Lower leg skin (tissue), 4 donors: Measurements from ENCODE around the gene ELOVL1. TPM values are rescaled to one million over a fixed set of nuclear protein-coding genes. Genes with fewer than 3 reads are reported as not detected.
"Not testable (repeated sequence)": the region's sequence is repeated elsewhere in the genome, so short reads cannot be mapped to it uniquely, and the experiment has no call there.

Experiments
- DNase-seq, 2 donors: peaks; one replicate each; pipeline ENCODE4 v3.0.0-alpha.2; 2019; ENCODE audit warnings: low spot score in 2 of 2
- H3K4me3 ChIP-seq: fragments of 200-600 bp; sonication (generic); 2 replicates; pipeline ENCODE4 v1.5.1; 2017; ENCODE audit warnings: mild to moderate bottlenecking, low read depth; ENCODE audit not compliant: poor library complexity, severe bottlenecking
- POLR2A ChIP-seq, 2 donors: fragments of 450-650 bp; IDR thresholded peaks; one replicate each; pipeline ENCODE4 v1.6.1; 2016 to 2017; ENCODE audit warnings: antibody characterized with exemption in 2 of 2, mild to moderate bottlenecking in 1 of 2, moderate library complexity in 1 of 2
- WGBS, 2 donors: methylation state at CpG; one replicate each; pipeline ENCODE4 v1.1.5; 2018; 5-methylcytosine and 5-hydroxymethylcytosine counted together
- intact Hi-C: fragments of 100-400 bp; cut with DNase I; formaldehyde crosslinking; loops from one replicate; pipeline ENCODE4 v1.15.0; 2023; ENCODE audit warnings: low total_unique reads
- total RNA-seq, 4 donors: library from RNA; depleted of rRNA; stranded (reverse); fragments of >200 nt; gene quantifications; one replicate each; pipeline ENCODE4 v1.1.0, GENCODE V29; 2016
- TF ChIP-seq, protein P1 (sequence below), 3 donors: fragments of 450-650 bp; IDR thresholded peaks; one replicate each; pipeline ENCODE4 v1.5.1; 2016; ENCODE audit warnings: antibody characterized with exemption in 3 of 3, mild to moderate bottlenecking in 3 of 3, moderate library complexity in 2 of 3

Gene ELOVL1
- total RNA-seq: 100 to 1,000 TPM; 359 to 592 (median 401) TPM

GRCh38 chr1:43367904-43368645, at the start of gene ELOVL1:
TSS of gene ELOVL1 (minus strand) at chr1:43368011. CDS start at chr1:43365609, 2,402 bp downstream.
- WGBS, 2 donors: 0% methylated on average over 18 to 31 of the region's 58 CpGs
- no peak for TF ChIP-seq POLR2A (IDR thresholded peaks at IDR 0.05)
- TF ChIP-seq, protein P1, sequence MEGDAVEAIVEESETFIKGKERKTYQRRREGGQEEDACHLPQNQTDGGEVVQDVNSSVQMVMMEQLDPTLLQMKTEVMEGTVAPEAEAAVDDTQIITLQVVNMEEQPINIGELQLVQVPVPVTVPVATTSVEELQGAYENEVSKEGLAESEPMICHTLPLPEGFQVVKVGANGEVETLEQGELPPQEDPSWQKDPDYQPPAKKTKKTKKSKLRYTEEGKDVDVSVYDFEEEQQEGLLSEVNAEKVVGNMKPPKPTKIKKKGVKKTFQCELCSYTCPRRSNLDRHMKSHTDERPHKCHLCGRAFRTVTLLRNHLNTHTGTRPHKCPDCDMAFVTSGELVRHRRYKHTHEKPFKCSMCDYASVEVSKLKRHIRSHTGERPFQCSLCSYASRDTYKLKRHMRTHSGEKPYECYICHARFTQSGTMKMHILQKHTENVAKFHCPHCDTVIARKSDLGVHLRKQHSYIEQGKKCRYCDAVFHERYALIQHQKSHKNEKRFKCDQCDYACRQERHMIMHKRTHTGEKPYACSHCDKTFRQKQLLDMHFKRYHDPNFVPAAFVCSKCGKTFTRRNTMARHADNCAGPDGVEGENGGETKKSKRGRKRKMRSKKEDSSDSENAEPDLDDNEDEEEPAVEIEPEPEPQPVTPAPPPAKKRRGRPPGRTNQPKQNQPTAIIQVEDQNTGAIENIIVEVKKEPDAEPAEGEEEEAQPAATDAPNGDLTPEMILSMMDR (IDR thresholded peaks at IDR 0.05): no peak
- intact Hi-C loops: no loop called here
- peak within 1 kb of the TSS; percentile 79 for H3K4me3 ChIP-seq
- peak; percentile 89 to 98 for DNase-seq

DNA sequence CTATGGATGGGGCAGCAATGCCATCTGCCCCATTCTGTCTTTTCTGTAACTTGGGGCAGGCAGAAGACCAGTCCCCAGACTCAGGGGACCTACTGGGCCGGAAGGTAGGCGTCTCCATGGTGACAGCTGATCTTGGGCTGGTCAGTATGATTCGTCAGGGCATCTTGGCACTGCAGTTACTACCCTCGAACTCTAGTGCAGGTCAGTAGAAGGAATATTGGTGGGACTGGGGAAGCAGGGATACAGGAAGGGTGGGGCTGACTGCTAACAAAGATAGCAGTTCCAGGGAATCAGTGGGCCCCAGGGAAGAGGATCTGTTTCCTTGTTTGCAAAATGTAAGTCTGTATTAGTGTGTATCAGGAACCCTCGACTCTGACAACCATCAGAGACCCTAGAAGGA, 48.1 kb upstream of the ELOVL1 start:
- intact Hi-C loops: loop anchor here (5.0 kb wide), 1 partner anchor 189 kb away; no protein-coding TSS in a partner anchor
- TF ChIP-seq, protein P1 (IDR thresholded peaks at IDR 0.05): no peak
- no peak for TF ChIP-seq POLR2A (IDR thresholded peaks at IDR 0.05)

DNA sequence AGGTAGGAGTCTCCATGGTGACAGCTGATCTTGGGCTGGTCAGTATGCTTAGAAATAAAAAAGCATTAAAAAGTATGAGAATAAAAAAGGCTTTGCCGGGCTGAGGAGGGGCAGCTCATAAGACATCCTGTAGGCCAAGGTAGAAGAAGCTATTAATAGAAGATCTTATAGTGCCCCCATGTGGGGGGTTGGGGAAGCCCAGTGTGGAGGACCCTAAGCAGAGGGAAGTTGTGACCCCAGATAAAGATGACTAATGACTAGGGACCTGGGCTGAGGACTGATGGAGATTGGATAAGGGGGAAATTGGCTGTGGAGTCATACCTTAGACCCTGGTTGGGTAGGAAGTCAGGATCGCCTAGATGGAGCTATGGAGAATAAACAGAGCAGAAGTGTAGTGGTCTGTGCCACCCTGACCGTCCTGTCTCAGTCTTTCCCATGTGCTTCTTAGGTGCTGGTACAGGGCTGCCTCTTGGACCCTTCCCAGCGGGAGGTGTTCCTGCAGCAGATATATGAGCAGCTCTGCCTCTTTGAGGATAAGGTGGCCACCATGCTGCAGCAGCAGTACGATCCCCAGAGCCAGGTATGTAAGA, 46.9 kb upstream of the ELOVL1 start:
- peak in 1 of 2 donors; percentile 41 for DNase-seq
- intact Hi-C loops: loop anchor here (5.0 kb wide), 1 partner anchor 187 kb away; no protein-coding TSS in a partner anchor
- 81 to 85% methylated on average over 5 of the region's 5 CpGs for WGBS, 2 donors

More for the DNA sequence above, 48.1 kb upstream of the ELOVL1 start:
- no peak overlapping the region for H3K4me3 ChIP-seq
- DNase-seq: no peak
- WGBS, 2 donors: 67 to 75% methylated on average over 5 of the region's 5 CpGs

GRCh38 chr1:43413426-43413825, 45.6 kb upstream of the ELOVL1 start:
- intact Hi-C loops, DNase-seq, H3K4me3 ChIP-seq: not testable (repeated sequence)
- 91 to 94% methylated on average over 1 of the region's 1 CpG for WGBS, 2 donors

More for the DNA sequence above, 46.9 kb upstream of the ELOVL1 start:
- no peak for TF ChIP-seq POLR2A (IDR thresholded peaks at IDR 0.05)
- TF ChIP-seq, protein P1 (IDR thresholded peaks at IDR 0.05): no peak
- no peak overlapping the region for H3K4me3 ChIP-seq

DNA sequence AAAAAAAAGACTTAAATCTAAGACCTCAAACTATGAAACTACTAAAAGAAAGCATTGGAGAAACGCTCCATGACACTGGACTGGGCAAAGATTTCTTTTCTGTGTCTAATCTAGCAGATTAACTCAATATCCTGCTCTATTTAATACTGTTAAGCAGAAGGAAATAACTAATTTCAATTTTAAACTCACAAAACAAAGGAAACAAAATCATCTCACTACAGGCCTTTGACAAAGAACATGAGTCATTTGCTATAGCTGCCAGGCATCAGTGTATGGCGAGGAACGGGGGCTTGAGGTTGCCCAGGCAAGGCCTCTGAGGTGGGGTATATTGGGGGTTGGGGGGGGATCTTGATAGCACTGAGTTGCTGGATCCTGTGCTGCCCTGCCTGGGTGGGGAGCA, 42.8 kb upstream of the ELOVL1 start:
- intact Hi-C loops: no loop called here
- WGBS, 2 donors: 93 to 96% methylated on average over 3 of the region's 3 CpGs
- no peak for TF ChIP-seq POLR2A (IDR thresholded peaks at IDR 0.05)
- TF ChIP-seq, protein P1 (IDR thresholded peaks at IDR 0.05): no peak
- H3K4me3 ChIP-seq: no peak overlapping the region
- no peak for DNase-seq

DNA sequence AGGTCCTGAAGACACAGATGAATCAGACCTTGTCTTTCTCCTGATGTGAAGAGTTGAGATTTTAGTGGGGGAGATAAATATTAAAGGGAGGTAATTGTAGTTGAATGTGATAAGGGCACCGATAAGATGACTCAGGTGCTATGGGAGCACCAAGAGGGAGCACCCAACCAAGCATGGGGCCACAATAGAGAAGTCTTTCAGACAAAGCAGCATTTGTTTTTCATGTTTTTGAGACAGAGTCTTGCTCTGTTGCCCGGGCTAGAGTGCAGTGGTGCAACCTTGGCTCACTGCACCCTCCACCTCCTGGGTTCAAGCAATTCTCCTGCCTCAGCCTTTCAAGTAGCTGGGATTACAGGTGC, 38.0 kb upstream of the ELOVL1 start:
- H3K4me3 ChIP-seq: no peak overlapping the region
- TF ChIP-seq, protein P1 (IDR thresholded peaks at IDR 0.05): no peak
- no peak for TF ChIP-seq POLR2A (IDR thresholded peaks at IDR 0.05)
- no peak for DNase-seq
- WGBS, 2 donors: 85 to 95% methylated on average over 2 of the region's 2 CpGs
- intact Hi-C loops: no loop called here
